ENCODE data around the gene CTNNBIP1. TPM values are rescaled to one million over a fixed set of nuclear protein-coding genes. Genes with fewer than 3 reads are reported as not detected.

Gene CTNNBIP1
- total and polyA plus RNA-seq, 2 of the 8 experiments (the other 6 are each of a cell fraction or from before 2014, with no cell fraction given), result 40.9 to 46.6 TPM

DNA sequence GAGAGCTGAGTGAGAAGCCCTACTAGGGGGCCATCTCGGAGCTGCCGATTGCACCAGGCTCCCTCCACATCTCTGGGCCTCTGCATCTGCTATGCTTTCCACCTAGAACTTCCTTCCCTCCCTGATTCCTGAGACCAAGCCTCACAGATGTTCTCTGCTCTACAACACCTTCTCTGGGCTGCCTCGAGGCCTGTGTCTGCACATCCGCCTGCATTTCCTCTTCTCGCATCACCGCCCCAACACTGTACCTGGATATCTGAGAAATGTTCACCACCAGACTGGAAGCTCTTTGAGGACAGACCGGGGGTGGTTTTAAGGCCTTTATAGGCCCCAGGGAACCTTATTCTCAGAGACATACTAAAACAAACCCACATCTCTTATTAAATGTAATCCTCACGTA lies 20.7 kb downstream of the CTNNBIP1 start:
- H3K9ac ChIP-seq (replicated peaks in 1 of 4; ENCODE audit: extremely low read depth in 1 of 4, low read depth in 3 of 4, low read length in 3 of 4), result no peak overlapping the region
- no peak overlapping the region for H3K56ac ChIP-seq (replicated peaks; ENCODE audit: insufficient read length, low read depth, low read length)
- no peak overlapping the region for H4K5ac ChIP-seq (ENCODE audit: insufficient read length, low read depth, low read length)
- H3K27me3 ChIP-seq (replicated peaks in 1 of 4; ENCODE audit: control insufficient read depth in 3 of 4, extremely low read depth in 1 of 4, insufficient read depth in 3 of 4, low read length in 3 of 4), result no peaks in the 10 kb centered on the region
- POLR2A ChIA-PET (ENCODE audit: partially characterized antibody), result interaction anchor here (1.3 to 5.3 kb wide), 3 partner anchors 12 to 17 kb away, joined by 3 to 19 read pairs (median 4); no protein-coding TSS in a partner anchor
- H2BK120ac ChIP-seq (replicated peaks; ENCODE audit: low read depth, low read length), result no peak overlapping the region
- H4K20me1 ChIP-seq (replicated peaks in 1 of 2; ENCODE audit: control insufficient read depth in 1 of 2, insufficient read depth in 2 of 2, low read length in 2 of 2), result peaks cover 0 to 2% of the 10 kb centered on the region in 2 experiments
- H2AK5ac ChIP-seq (ENCODE audit: low read depth, low read length), result no peak overlapping the region
- FAIRE-seq, result no peak
- peaks cover 0 to 3% of the 10 kb centered on the region in 2 experiments; a peak in 1 of 4 replicates for H3K79me2 ChIP-seq (ENCODE audit: control insufficient read depth in 1 of 2, insufficient read depth in 2 of 2, low read length in 2 of 2)
- no peaks in the 10 kb centered on the region for H3K9me3 ChIP-seq (ENCODE audit: insufficient read depth in 2 of 2, low read depth in 1 of 2, low read length in 1 of 2)
- H3K4me1 ChIP-seq (replicated peaks in 1 of 4; ENCODE audit: control insufficient read depth in 3 of 4, insufficient read depth in 4 of 4, low read length in 3 of 4), result peaks cover 5 to 18% (median 14%) of the 10 kb centered on the region in 4 experiments
- no peak for TF ChIP-seq CHD1 (IDR thresholded peaks at IDR 0.05; ENCODE audit: low read depth, low read length)
- no peak for TF ChIP-seq MAFK (IDR thresholded peaks at IDR 0.05; ENCODE audit: low read depth, low read length)
- no peak for TF ChIP-seq HDAC6 (IDR thresholded peaks at IDR 0.05; ENCODE audit: low read depth, low read length)
- TF ChIP-seq RAD21 (IDR thresholded peaks at IDR 0.05 in 1 of 2, conservative IDR thresholded peaks at IDR 0.05 in 1 of 2; ENCODE audit: low read depth in 2 of 2, low read length in 2 of 2), result no peak
- TF ChIP-seq TBP (IDR thresholded peaks at IDR 0.05; ENCODE audit: low read depth, low read length), result no peak
- TF ChIP-seq BCL11A (IDR thresholded peaks at IDR 0.05; ENCODE audit: low read depth in 2 of 2, low read length in 2 of 2), result no peak
- TF ChIP-seq FOSL1 (IDR thresholded peaks at IDR 0.05; ENCODE audit: insufficient read depth, low read depth, low read length), result no peak
- no peak for TF ChIP-seq SRF (IDR thresholded peaks at IDR 0.05; ENCODE audit: low read depth, low read length)
- no peak for TF ChIP-seq SIN3A (conservative IDR thresholded peaks at IDR 0.05 in 1 of 2, IDR thresholded peaks at IDR 0.05 in 1 of 2; ENCODE audit: low read depth in 1 of 2, low read length in 2 of 2)
- no peak for TF ChIP-seq RFX5 (IDR thresholded peaks at IDR 0.05; ENCODE audit: borderline replicate concordance, low read depth, low read length)
- H3K4ac ChIP-seq (replicated peaks; ENCODE audit: insufficient read length, low read depth, low read length), result peak overlapping the region; percentile 27
- H3K23me2 ChIP-seq (ENCODE audit: low read depth, low read length), result no peaks in the 10 kb centered on the region
- H3K23ac ChIP-seq (ENCODE audit: insufficient read length), result no peak overlapping the region
- no peaks in the 10 kb centered on the region for H3K36me3 ChIP-seq (ENCODE audit: control insufficient read depth in 2 of 4, insufficient read depth in 4 of 4, low read length in 3 of 4)
- CTCF ChIA-PET (ENCODE audit: partially characterized antibody), result interaction anchor here (0.6 to 4.3 kb wide), 11 partner anchors 12 to 266 kb away, joined by 3 to 29 read pairs (median 5); partner anchors contain the start of gene NMNAT1
- H2BK12ac ChIP-seq (ENCODE audit: low read depth, low read length), result no peak overlapping the region
- no peak overlapping the region for H2BK15ac ChIP-seq (ENCODE audit: low read length)
- no peak overlapping the region; the same call in 1 of the 2 replicates for H4K8ac ChIP-seq (ENCODE audit: extremely low read depth, insufficient read depth, low read length)
- H3K79me1 ChIP-seq (ENCODE audit: low read depth, low read length), result peaks cover 5% of the 10 kb centered on the region
- no peak overlapping the region for H2AFZ ChIP-seq (ENCODE audit: low read length)
- peak overlapping the region; percentile 67; the same call in 1 of the 2 replicates for H2BK5ac ChIP-seq (ENCODE audit: low read depth, low read length)
- no peak overlapping the region for H3K4me3 ChIP-seq (ENCODE audit: extremely low read depth in 1 of 4, insufficient read depth in 2 of 4, low read depth in 3 of 4, low read length in 4 of 4)
- no peak for DNase-seq (ENCODE audit: low read depth in 1 of 2, low spot score in 2 of 2)
- H3K4me2 ChIP-seq (ENCODE audit: insufficient read depth in 1 of 2, low read depth in 2 of 2, low read length in 2 of 2), result no peak overlapping the region
- WGBS, 2 experiments (ENCODE audit: extremely low coverage in 1 of 2, insufficient coverage in 1 of 2, insufficient read length in 1 of 2, insufficient replicate concordance in 2 of 2, low coverage in 1 of 2, low lambda C conversion rate in 2 of 2, missing lambda C conversion rate in 1 of 2), result 92% methylated on average over 8 of the region's 8 CpGs; no CpG with 5 or more reads in 1 of the 2 experiments
- H3K27ac ChIP-seq (ENCODE audit: low read depth, low read length), result no peak overlapping the region
- H4K91ac ChIP-seq (replicated peaks; ENCODE audit: insufficient read length, low read length), result peak overlapping the region; percentile 18
- no peak overlapping the region for H3K18ac ChIP-seq (ENCODE audit: extremely low read depth, low read length)
- no peak overlapping the region for H2BK20ac ChIP-seq (ENCODE audit: low read length)
- H3K14ac ChIP-seq (ENCODE audit: insufficient read length), result no peak overlapping the region
